ENCODE measurements around the gene SMIM3. TPM values are rescaled to one million over a fixed set of nuclear protein-coding genes. Genes with fewer than 3 reads are reported as not detected.
"Not testable (repeated sequence)": the region's sequence is repeated elsewhere in the genome, so short reads cannot be mapped to it uniquely, and the experiment has no call there.

The SMIM3 gene
- total RNA-seq, 1 experiment from 2014 or later = 55.2 TPM

DNA sequence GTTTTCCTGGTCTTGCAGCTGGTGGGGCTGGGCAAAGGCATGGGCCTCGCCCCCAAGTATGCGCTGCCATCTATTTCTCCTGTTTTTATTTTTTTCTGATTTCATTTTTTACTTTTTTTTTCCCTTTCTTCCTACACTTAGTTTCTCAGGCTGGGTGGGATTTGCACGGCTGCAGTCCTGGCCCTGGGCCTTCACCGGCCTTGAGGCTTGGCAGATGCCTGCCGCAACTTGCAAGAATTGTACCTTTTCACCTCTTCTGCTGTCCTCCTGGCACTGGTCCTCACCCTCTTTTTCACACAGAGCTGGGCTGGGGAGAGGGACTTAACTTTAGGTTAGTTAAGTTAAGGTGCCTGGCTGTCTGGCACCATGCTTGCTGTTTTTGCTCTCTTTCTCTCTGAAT is 57.5 kb downstream of the SMIM3 start:
- ATAC-seq (no peak), DNase-seq (ENCODE audit: low read depth, low spot score) (no peak)
- ChIA-PET CTCF (interaction anchor here (0.7 kb wide), 1 partner anchor 10 kb away, joined by 4 read pairs; no protein-coding TSS in a partner anchor), POLR2A (no interaction called here)
- Histone ChIP-seq H3K4me1 (ENCODE audit: control insufficient read depth, insufficient read depth, low read length) (no peaks in the 10 kb centered on the region), H3K27ac (ENCODE audit: low read length) (no peak overlapping the region), H3K36me3 (ENCODE audit: control insufficient read depth, insufficient read depth, low read length) (no peaks in the 10 kb centered on the region), H3K27me3 (ENCODE audit: control insufficient read depth, insufficient read depth, low read length) (no peaks in the 10 kb centered on the region), H3K9me3 (ENCODE audit: control insufficient read depth, insufficient read depth, low read depth, low read length) (peaks cover 12% of the 10 kb centered on the region), H3K4me3 (ENCODE audit: low read depth in 2 of 2, low read length in 2 of 2) (no peak overlapping the region)
- TF ChIP-seq REST (IDR thresholded peaks at IDR 0.05; ENCODE audit: insufficient read depth in 1 of 2, low read depth in 2 of 2, low read length in 1 of 2) (no peak), CTCF (IDR thresholded peaks at IDR 0.05) (no peak), TCF7L2 (IDR thresholded peaks at IDR 0.05; ENCODE audit: low read depth, low read length) (no peak), POLR2AphosphoS5 (IDR thresholded peaks at IDR 0.05; ENCODE audit: low read depth, low read length) (no peak), SIN3A (IDR thresholded peaks at IDR 0.05; ENCODE audit: borderline replicate concordance, insufficient read depth, low read depth, low read length) (no peak)
- in situ Hi-C loops (cut with HindIII; ENCODE audit: low pct_unique_long_range_greater_than_20kb, low sequenced_read_pairs) = no loop called here
- BruUV-seq (replicated peaks) = no TSS peak
- intact Hi-C loops (cut with micrococcal nuclease; ENCODE audit: unreplicated experiment) = no loop called here

DNA sequence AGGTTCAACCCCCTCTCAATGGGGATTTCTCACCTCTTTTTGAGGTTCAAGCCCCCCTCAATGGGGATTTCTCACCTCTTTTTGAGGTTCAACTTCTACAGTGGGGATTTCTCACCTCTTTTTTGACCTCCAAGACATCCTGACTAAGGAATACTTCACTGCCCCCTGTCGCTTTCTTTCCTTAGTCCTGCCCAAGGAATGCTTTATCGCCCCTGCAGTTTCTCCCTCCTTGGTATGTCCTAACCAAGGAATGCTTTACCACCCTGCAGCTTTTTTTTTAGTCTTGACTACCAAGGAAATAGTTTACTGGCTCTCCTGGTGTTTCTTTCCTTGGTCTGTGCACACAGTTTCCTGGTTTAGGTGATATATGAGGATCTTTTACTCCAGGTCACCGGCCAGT is 58.1 kb downstream of the SMIM3 start:
- in situ Hi-C loops (cut with HindIII; ENCODE audit: low pct_unique_long_range_greater_than_20kb, low sequenced_read_pairs) = no loop called here
- Histone ChIP-seq H3K36me3 (ENCODE audit: control insufficient read depth, insufficient read depth, low read length) (no peaks in the 10 kb centered on the region), H3K4me3 (ENCODE audit: low read depth in 2 of 2, low read length in 2 of 2) (no peak overlapping the region), H3K9me3 (ENCODE audit: control insufficient read depth, insufficient read depth, low read depth, low read length) (peaks cover 6% of the 10 kb centered on the region; the same call in 1 of the 2 replicates), H3K4me1 (ENCODE audit: control insufficient read depth, insufficient read depth, low read length) (no peaks in the 10 kb centered on the region), H3K27me3 (ENCODE audit: control insufficient read depth, insufficient read depth, low read length) (no peaks in the 10 kb centered on the region), H3K27ac (ENCODE audit: low read length) (no peak overlapping the region)
- no peak for DNase-seq (ENCODE audit: low read depth, low spot score)
- POLR2A ChIA-PET = no interaction called here
- intact Hi-C loops (cut with micrococcal nuclease; ENCODE audit: unreplicated experiment) = no loop called here
- no peak for ATAC-seq
- CTCF ChIA-PET = interaction anchor here (0.7 kb wide), 1 partner anchor 9 kb away, joined by 4 read pairs; no protein-coding TSS in a partner anchor
- no peak for TF ChIP-seq TCF7L2 (IDR thresholded peaks at IDR 0.05; ENCODE audit: low read depth, low read length)
- no peak for TF ChIP-seq REST (IDR thresholded peaks at IDR 0.05; ENCODE audit: insufficient read depth in 1 of 2, low read depth in 2 of 2, low read length in 1 of 2)
- no peak for TF ChIP-seq SIN3A (IDR thresholded peaks at IDR 0.05; ENCODE audit: borderline replicate concordance, insufficient read depth, low read depth, low read length)
- TF ChIP-seq POLR2AphosphoS5 (IDR thresholded peaks at IDR 0.05; ENCODE audit: low read depth, low read length) = no peak
- no peak for TF ChIP-seq CTCF (IDR thresholded peaks at IDR 0.05)
- no TSS peak for BruUV-seq (replicated peaks)

- DNase-seq (ENCODE audit: low read depth, low spot score); in situ Hi-C loops (cut with HindIII; ENCODE audit: low pct_unique_long_range_greater_than_20kb, low sequenced_read_pairs): not testable (repeated sequence)
Measured at GRCh38 chr5:150845185-150845859, 66.8 kb downstream of the SMIM3 start.

More at GRCh38 chr5:150845185-150845859, 66.8 kb downstream of the SMIM3 start:
- H3K27ac ChIP-seq (ENCODE audit: low read length); POLR2A ChIA-PET; H3K4me1 ChIP-seq (ENCODE audit: control insufficient read depth, insufficient read depth, low read length); BruUV-seq (replicated peaks); ATAC-seq; H3K9me3 ChIP-seq (ENCODE audit: control insufficient read depth, insufficient read depth, low read depth, low read length); H3K27me3 ChIP-seq (ENCODE audit: control insufficient read depth, insufficient read depth, low read length); H3K36me3 ChIP-seq (ENCODE audit: control insufficient read depth, insufficient read depth, low read length); H3K4me3 ChIP-seq (ENCODE audit: low read depth in 2 of 2, low read length in 2 of 2): not testable (repeated sequence)
- CTCF ChIA-PET = interaction anchor here (0.5 to 2.4 kb wide), 3 partner anchors 9 to 58 kb away, joined by 4 to 25 read pairs (median 4); no protein-coding TSS in a partner anchor
- intact Hi-C loops (cut with micrococcal nuclease; ENCODE audit: unreplicated experiment) = loop anchor here (5.0 kb wide), 1 partner anchor 283 kb away; no protein-coding TSS in a partner anchor

Data from Panc1 (cell line).